Measurements from ENCODE around the gene RAMP2.

RAMP2 gene

GRCh38 chr17:42798383-42799380 lies 37.7 kb downstream of the RAMP2 start, which contains the start of the genes CNTD1 and COA3 (continued):
- TF ChIP-seq, protein P1, sequence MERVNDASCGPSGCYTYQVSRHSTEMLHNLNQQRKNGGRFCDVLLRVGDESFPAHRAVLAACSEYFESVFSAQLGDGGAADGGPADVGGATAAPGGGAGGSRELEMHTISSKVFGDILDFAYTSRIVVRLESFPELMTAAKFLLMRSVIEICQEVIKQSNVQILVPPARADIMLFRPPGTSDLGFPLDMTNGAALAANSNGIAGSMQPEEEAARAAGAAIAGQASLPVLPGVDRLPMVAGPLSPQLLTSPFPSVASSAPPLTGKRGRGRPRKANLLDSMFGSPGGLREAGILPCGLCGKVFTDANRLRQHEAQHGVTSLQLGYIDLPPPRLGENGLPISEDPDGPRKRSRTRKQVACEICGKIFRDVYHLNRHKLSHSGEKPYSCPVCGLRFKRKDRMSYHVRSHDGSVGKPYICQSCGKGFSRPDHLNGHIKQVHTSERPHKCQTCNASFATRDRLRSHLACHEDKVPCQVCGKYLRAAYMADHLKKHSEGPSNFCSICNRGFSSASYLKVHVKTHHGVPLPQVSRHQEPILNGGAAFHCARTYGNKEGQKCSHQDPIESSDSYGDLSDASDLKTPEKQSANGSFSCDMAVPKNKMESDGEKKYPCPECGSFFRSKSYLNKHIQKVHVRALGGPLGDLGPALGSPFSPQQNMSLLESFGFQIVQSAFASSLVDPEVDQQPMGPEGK (tag by site-specific recombination; IDR thresholded peaks at IDR 0.05) = 0 out of 2 replicates have a peak, but pooled peaks have one; percentile 9
- TF ChIP-seq SETDB1 (IDR thresholded peaks at IDR 0.05; ENCODE audit: insufficient read length, low read length) = peak; percentile 89
- no peak for TF ChIP-seq ZNF223 (tag by site-specific recombination; IDR thresholded peaks at IDR 0.05)
- TF ChIP-seq ZNF391 (tag by site-specific recombination; IDR thresholded peaks at IDR 0.05; ENCODE audit: borderline replicate concordance, low read depth) = no peak
- TF ChIP-seq ZNF302 (tag by site-specific recombination; IDR thresholded peaks at IDR 0.05; ENCODE audit: low read depth) = no peak
- TF ChIP-seq, protein P2, sequence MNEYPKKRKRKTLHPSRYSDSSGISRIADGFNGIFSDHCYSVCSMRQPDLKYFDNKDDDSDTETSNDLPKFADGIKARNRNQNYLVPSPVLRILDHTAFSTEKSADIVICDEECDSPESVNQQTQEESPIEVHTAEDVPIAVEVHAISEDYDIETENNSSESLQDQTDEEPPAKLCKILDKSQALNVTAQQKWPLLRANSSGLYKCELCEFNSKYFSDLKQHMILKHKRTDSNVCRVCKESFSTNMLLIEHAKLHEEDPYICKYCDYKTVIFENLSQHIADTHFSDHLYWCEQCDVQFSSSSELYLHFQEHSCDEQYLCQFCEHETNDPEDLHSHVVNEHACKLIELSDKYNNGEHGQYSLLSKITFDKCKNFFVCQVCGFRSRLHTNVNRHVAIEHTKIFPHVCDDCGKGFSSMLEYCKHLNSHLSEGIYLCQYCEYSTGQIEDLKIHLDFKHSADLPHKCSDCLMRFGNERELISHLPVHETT (tag by site-specific recombination; IDR thresholded peaks at IDR 0.05) = peak; percentile 14; the same call in 1 of the 2 replicates
- TF ChIP-seq, protein P3, sequence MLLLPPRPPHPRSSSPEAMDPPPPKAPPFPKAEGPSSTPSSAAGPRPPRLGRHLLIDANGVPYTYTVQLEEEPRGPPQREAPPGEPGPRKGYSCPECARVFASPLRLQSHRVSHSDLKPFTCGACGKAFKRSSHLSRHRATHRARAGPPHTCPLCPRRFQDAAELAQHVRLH (tag by site-specific recombination; IDR thresholded peaks at IDR 0.05) = peak; percentile 76
- no peak for TF ChIP-seq ZNF654 (tag by site-specific recombination; IDR thresholded peaks at IDR 0.05; ENCODE audit: low read depth)
- TF ChIP-seq ZNF10 (tag by site-specific recombination; IDR thresholded peaks at IDR 0.05) = no peak
- TF ChIP-seq ZFP3 (tag by site-specific recombination; IDR thresholded peaks at IDR 0.05; ENCODE audit: low read depth) = no peak
- no peak for TF ChIP-seq ZNF114 (tag by site-specific recombination; IDR thresholded peaks at IDR 0.05)
- TF ChIP-seq ZSCAN16 (tag by site-specific recombination; IDR thresholded peaks at IDR 0.05) = no peak
- peak; percentile 60; the same call in 1 of the 2 replicates for TF ChIP-seq KLF10 (tag by site-specific recombination; IDR thresholded peaks at IDR 0.05)
- TF ChIP-seq SP2 (tag by site-specific recombination; IDR thresholded peaks at IDR 0.05) = peak; percentile 77
- TF ChIP-seq GLIS2 (tag by site-specific recombination; IDR thresholded peaks at IDR 0.05) = peak; percentile 73
- TF ChIP-seq, protein P4, sequence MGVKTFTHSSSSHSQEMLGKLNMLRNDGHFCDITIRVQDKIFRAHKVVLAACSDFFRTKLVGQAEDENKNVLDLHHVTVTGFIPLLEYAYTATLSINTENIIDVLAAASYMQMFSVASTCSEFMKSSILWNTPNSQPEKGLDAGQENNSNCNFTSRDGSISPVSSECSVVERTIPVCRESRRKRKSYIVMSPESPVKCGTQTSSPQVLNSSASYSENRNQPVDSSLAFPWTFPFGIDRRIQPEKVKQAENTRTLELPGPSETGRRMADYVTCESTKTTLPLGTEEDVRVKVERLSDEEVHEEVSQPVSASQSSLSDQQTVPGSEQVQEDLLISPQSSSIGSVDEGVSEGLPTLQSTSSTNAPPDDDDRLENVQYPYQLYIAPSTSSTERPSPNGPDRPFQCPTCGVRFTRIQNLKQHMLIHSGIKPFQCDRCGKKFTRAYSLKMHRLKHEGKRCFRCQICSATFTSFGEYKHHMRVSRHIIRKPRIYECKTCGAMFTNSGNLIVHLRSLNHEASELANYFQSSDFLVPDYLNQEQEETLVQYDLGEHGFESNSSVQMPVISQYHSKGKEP (tag by site-specific recombination; IDR thresholded peaks at IDR 0.05) = no peak
- no peak for TF ChIP-seq MYNN (tag by site-specific recombination; IDR thresholded peaks at IDR 0.05; ENCODE audit: borderline replicate concordance)
- TF ChIP-seq GLIS1 (tag by site-specific recombination; IDR thresholded peaks at IDR 0.05) = peak; percentile 66
- TF ChIP-seq SP7 (tag by site-specific recombination; IDR thresholded peaks at IDR 0.05) = peak; percentile 69; the same call in 1 of the 2 replicates
- TF ChIP-seq ZNF2 (tag by site-specific recombination; IDR thresholded peaks at IDR 0.05) = peak; percentile 85
- no peak for TF ChIP-seq GFI1B (tag by site-specific recombination; IDR thresholded peaks at IDR 0.05)
- no peak for TF ChIP-seq IKZF3 (tag by site-specific recombination; IDR thresholded peaks at IDR 0.05)
- TF ChIP-seq, protein P5, sequence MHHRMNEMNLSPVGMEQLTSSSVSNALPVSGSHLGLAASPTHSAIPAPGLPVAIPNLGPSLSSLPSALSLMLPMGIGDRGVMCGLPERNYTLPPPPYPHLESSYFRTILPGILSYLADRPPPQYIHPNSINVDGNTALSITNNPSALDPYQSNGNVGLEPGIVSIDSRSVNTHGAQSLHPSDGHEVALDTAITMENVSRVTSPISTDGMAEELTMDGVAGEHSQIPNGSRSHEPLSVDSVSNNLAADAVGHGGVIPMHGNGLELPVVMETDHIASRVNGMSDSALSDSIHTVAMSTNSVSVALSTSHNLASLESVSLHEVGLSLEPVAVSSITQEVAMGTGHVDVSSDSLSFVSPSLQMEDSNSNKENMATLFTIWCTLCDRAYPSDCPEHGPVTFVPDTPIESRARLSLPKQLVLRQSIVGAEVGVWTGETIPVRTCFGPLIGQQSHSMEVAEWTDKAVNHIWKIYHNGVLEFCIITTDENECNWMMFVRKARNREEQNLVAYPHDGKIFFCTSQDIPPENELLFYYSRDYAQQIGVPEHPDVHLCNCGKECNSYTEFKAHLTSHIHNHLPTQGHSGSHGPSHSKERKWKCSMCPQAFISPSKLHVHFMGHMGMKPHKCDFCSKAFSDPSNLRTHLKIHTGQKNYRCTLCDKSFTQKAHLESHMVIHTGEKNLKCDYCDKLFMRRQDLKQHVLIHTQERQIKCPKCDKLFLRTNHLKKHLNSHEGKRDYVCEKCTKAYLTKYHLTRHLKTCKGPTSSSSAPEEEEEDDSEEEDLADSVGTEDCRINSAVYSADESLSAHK (tag by site-specific recombination; IDR thresholded peaks at IDR 0.05) = peak; percentile 34; the same call in 1 of the 2 replicates
- TF ChIP-seq ZNF830 (tag by site-specific recombination; IDR thresholded peaks at IDR 0.05; ENCODE audit: low read depth) = no peak
- TF ChIP-seq ZNF16 (tag by site-specific recombination; IDR thresholded peaks at IDR 0.05; ENCODE audit: low read depth) = no peak
- peak; percentile 93 for TF ChIP-seq YY1 (tag by site-specific recombination; IDR thresholded peaks at IDR 0.05)
- TF ChIP-seq ZNF423 (tag by site-specific recombination; IDR thresholded peaks at IDR 0.05) = no peak

Measured in HEK293 (cell line).